NB4 (cell line): Measurements from ENCODE around the gene POU6F2.

Experiments
- DNase-seq: peaks from one replicate; pipeline ENCODE4 v3.0.0; 2010; ENCODE audit warnings: low read depth
- H3K4me3 ChIP-seq: one replicate; pipeline ENCODE4 v1.5.1; 2011; ENCODE audit warnings: mild to moderate bottlenecking, low read depth, low read length, moderate library complexity
- CTCF ChIP-seq: IDR thresholded peaks from one replicate; pipeline ENCODE4 v1.5.1; 2012; ENCODE audit warnings: low read depth, low read length
- MAX ChIP-seq: IDR thresholded peaks from 2 replicates; pipeline ENCODE4 v1.6.1; 2011; ENCODE audit warnings: low read depth, low read length
- MYC ChIP-seq: IDR thresholded peaks from 2 replicates; pipeline ENCODE4 v1.6.1; 2011; ENCODE audit warnings: low read depth, low read length
- POLR2A ChIP-seq: IDR thresholded peaks from 2 replicates; pipeline ENCODE4 v1.6.1; 2011; ENCODE audit warnings: mild to moderate bottlenecking; ENCODE audit not compliant: insufficient read length; ENCODE audit errors: extremely low read depth

Gene POU6F2

GRCh38 chr7:39365751-39366295 is 388.1 kb downstream of the POU6F2 start:
- TF ChIP-seq POLR2A: no peak
- no peak for TF ChIP-seq MYC
- TF ChIP-seq CTCF: no peak
- TF ChIP-seq MAX: no peak
- DNase-seq: no peak
- H3K4me3 ChIP-seq: no peak overlapping the region

- no peak for DNase-seq
- TF ChIP-seq CTCF: no peak
- TF ChIP-seq POLR2A: no peak
- no peak for TF ChIP-seq MYC
- no peak for TF ChIP-seq MAX
- H3K4me3 ChIP-seq: no peak overlapping the region
These were observed 389.7 kb downstream of the POU6F2 start for GRCh38 chr7:39367451-39367850.

GRCh38 chr7:39367943-39368342 is 390.2 kb downstream of the POU6F2 start:
- no peak overlapping the region for H3K4me3 ChIP-seq
- TF ChIP-seq MYC (no peak), MAX (no peak), POLR2A (no peak), CTCF (no peak)
- DNase-seq: no peak

GRCh38 chr7:39372383-39372782 is 394.7 kb downstream of the POU6F2 start:
- no peak for DNase-seq
- TF ChIP-seq POLR2A: no peak
- no peak for TF ChIP-seq CTCF
- no peak for TF ChIP-seq MYC
- H3K4me3 ChIP-seq: no peak overlapping the region

- H3K4me3 ChIP-seq: no peak overlapping the region
- TF ChIP-seq MYC (no peak), MAX (no peak), POLR2A (no peak), CTCF (no peak)
- DNase-seq: no peak
These were observed 396.8 kb downstream of the POU6F2 start for GRCh38 chr7:39374436-39375040.
